ENCODE data around the gene NELL1. TPM values are rescaled to one million over a fixed set of nuclear protein-coding genes. Genes with fewer than 3 reads are reported as not detected.

NELL1 gene
- total RNA-seq, 1 donor from 2014 or later, result not detected

GRCh38 chr11:21082853-21083252 lies 413.5 kb downstream of the NELL1 start:
- Histone ChIP-seq H3K79me2 (ENCODE audit: low read depth) (no peaks in the 10 kb centered on the region), H3K9me3 (ENCODE audit: low read depth) (no peaks in the 10 kb centered on the region), H3K4me1 (no peaks in the 10 kb centered on the region), H3K4me3 (no peak overlapping the region), H2AFZ (replicated peaks) (no peak overlapping the region), H4K20me1 (ENCODE audit: low read depth) (no peaks in the 10 kb centered on the region), H3K27me3 (no peaks in the 10 kb centered on the region), H3K27ac (no peak overlapping the region), H3F3A (ENCODE audit: low read depth) (no peaks in the 10 kb centered on the region), H3K36me3 (no peaks in the 10 kb centered on the region), H3K4me2 (no peak overlapping the region), H3K9ac (no peak overlapping the region)
- TF ChIP-seq CTCF (IDR thresholded peaks at IDR 0.05) (no peak), EZH2 (IDR thresholded peaks at IDR 0.05) (no peak), EZH2phosphoT487 (IDR thresholded peaks at IDR 0.05) (no peak)
- DNase-seq (ENCODE audit: low spot score), result no peak
- no peaks in the 10 kb centered on the region for H3K27me3 Mint-ChIP-seq (ENCODE audit: insufficient read depth, low read depth)
- H3K36me3 Mint-ChIP-seq, result no peaks in the 10 kb centered on the region
- H3K9me3 Mint-ChIP-seq, result no peaks in the 10 kb centered on the region
- H3K27ac Mint-ChIP-seq, result no peak overlapping the region
- H3K4me3 Mint-ChIP-seq, result no peak overlapping the region
- no peaks in the 10 kb centered on the region for H3K4me1 Mint-ChIP-seq

- no peaks in the 10 kb centered on the region for H3K36me3 ChIP-seq
- Mint-ChIP-seq H3K9me3 (peaks cover 6% of the 10 kb centered on the region), H3K4me3 (no peak overlapping the region), H3K36me3 (no peaks in the 10 kb centered on the region), H3K27me3 (ENCODE audit: insufficient read depth, low read depth) (no peaks in the 10 kb centered on the region), H3K27ac (no peak overlapping the region), H3K4me1 (peaks cover 2% of the 10 kb centered on the region)
- no peaks in the 10 kb centered on the region for H3F3A ChIP-seq (ENCODE audit: low read depth)
- TF ChIP-seq EZH2 (IDR thresholded peaks at IDR 0.05) (no peak), EZH2phosphoT487 (IDR thresholded peaks at IDR 0.05) (no peak), CTCF (IDR thresholded peaks at IDR 0.05) (no peak)
- H3K4me1 ChIP-seq, result no peaks in the 10 kb centered on the region
- no peaks in the 10 kb centered on the region for H4K20me1 ChIP-seq (ENCODE audit: low read depth)
- no peaks in the 10 kb centered on the region for H3K27me3 ChIP-seq
- H3K4me2 ChIP-seq, result no peak overlapping the region
- H2AFZ ChIP-seq (replicated peaks), result no peak overlapping the region
- no peaks in the 10 kb centered on the region for H3K9me3 ChIP-seq (ENCODE audit: low read depth)
- no peaks in the 10 kb centered on the region for H3K79me2 ChIP-seq (ENCODE audit: low read depth)
- no peak overlapping the region for H3K4me3 ChIP-seq
- H3K27ac ChIP-seq, result no peak overlapping the region
- H3K9ac ChIP-seq, result no peak overlapping the region
- no peak for DNase-seq (ENCODE audit: low spot score)
These were observed 419.5 kb downstream of the NELL1 start for GRCh38 chr11:21088930-21089329.

- Mint-ChIP-seq H3K9me3 (peaks cover 3% of the 10 kb centered on the region), H3K4me1 (peaks cover 7% of the 10 kb centered on the region), H3K36me3 (no peaks in the 10 kb centered on the region), H3K4me3 (no peak overlapping the region), H3K27ac (no peak overlapping the region), H3K27me3 (ENCODE audit: insufficient read depth, low read depth) (no peaks in the 10 kb centered on the region)
- Histone ChIP-seq H3K4me2 (no peak overlapping the region), H3K4me3 (no peak overlapping the region), H2AFZ (replicated peaks) (no peak overlapping the region), H3K9me3 (ENCODE audit: low read depth) (no peaks in the 10 kb centered on the region), H4K20me1 (ENCODE audit: low read depth) (no peaks in the 10 kb centered on the region), H3K36me3 (no peaks in the 10 kb centered on the region), H3K27ac (no peak overlapping the region), H3K79me2 (ENCODE audit: low read depth) (no peaks in the 10 kb centered on the region), H3F3A (ENCODE audit: low read depth) (no peaks in the 10 kb centered on the region), H3K4me1 (no peaks in the 10 kb centered on the region), H3K9ac (no peak overlapping the region), H3K27me3 (no peaks in the 10 kb centered on the region)
- DNase-seq (ENCODE audit: low spot score), result no peak
- no peak for TF ChIP-seq EZH2 (IDR thresholded peaks at IDR 0.05)
- no peak for TF ChIP-seq EZH2phosphoT487 (IDR thresholded peaks at IDR 0.05)
- TF ChIP-seq CTCF (IDR thresholded peaks at IDR 0.05), result no peak
These were observed 435.3 kb downstream of the NELL1 start for GRCh38 chr11:21104641-21105040.

Measured in neural progenitor cell (in vitro differentiated cells).